Epithelial cell of proximal tubule (primary cell): Measurements from ENCODE around the gene DNAJC22. TPM values are rescaled to one million over a fixed set of nuclear protein-coding genes. Genes with fewer than 3 reads are reported as not detected.
A peak's percentile ranks its signal among the peaks of the same experiment; 100 is the strongest.

Experiments
- DNase-seq: peaks from one replicate; pipeline ENCODE4 v3.0.0-alpha.2; 2011; ENCODE audit warnings: low read depth
- H3K4me3 ChIP-seq: 2 replicates; pipeline ENCODE4 v1.5.1; 2011; ENCODE audit warnings: low read depth, mild to moderate bottlenecking, low read length
- CTCF ChIP-seq: conservative IDR thresholded peaks from 2 replicates; pipeline ENCODE4 v1.5.1; 2012; ENCODE audit warnings: low read depth, mild to moderate bottlenecking, low read length
- total RNA-seq: library from RNA; depleted of rRNA; stranded (reverse); fragments of >200 nt; gene quantifications from 2 replicates; pipeline ENCODE4 v1.2.3, GENCODE V29; 2015

Gene DNAJC22
- total RNA-seq, 1 donor from 2014 or later = 0.40 TPM

GRCh38 chr12:49358483-49359141, 11.9 kb downstream of the DNAJC22 start:
- TF ChIP-seq CTCF = peak; percentile 94
- no peak for DNase-seq
- H3K4me3 ChIP-seq = no peak overlapping the region

GRCh38 chr12:49359671-49360070, 13.0 kb downstream of the DNAJC22 start:
- DNase-seq = no peak
- H3K4me3 ChIP-seq = no peak overlapping the region
- no peak for TF ChIP-seq CTCF

- no peak for DNase-seq
- no peak overlapping the region for H3K4me3 ChIP-seq
- no peak for TF ChIP-seq CTCF
Observed at GRCh38 chr12:49362077-49362476, 15.4 kb downstream of the DNAJC22 start.

GRCh38 chr12:49364989-49365388, 18.3 kb downstream of the DNAJC22 start:
- H3K4me3 ChIP-seq = no peak overlapping the region
- no peak for DNase-seq

GRCh38 chr12:49365542-49365941, 18.9 kb downstream of the DNAJC22 start:
- H3K4me3 ChIP-seq = no peak overlapping the region
- no peak for DNase-seq
- no peak for TF ChIP-seq CTCF

More at GRCh38 chr12:49364989-49365388, 18.3 kb downstream of the DNAJC22 start:
- no peak for TF ChIP-seq CTCF

GRCh38 chr12:49366096-49366651, 19.5 kb downstream of the DNAJC22 start:
- no peak for DNase-seq
- TF ChIP-seq CTCF = no peak
- H3K4me3 ChIP-seq = peak overlapping the region; percentile 82
